Epithelial cell of prostate (primary cell): ENCODE measurements around the gene TUFT1.
"Not testable (repeated sequence)": the region's sequence is repeated elsewhere in the genome, so short reads cannot be mapped to it uniquely, and the experiment has no call there.

ENCODE experiments used
- DNase-seq: peaks from one replicate; pipeline ENCODE4 v3.0.0-alpha.2; 2011; ENCODE audit warnings: low read depth, low spot score
- H3K27ac ChIP-seq: fragments of 450-650 bp; 2 replicates; pipeline ENCODE4 v1.5.1; 2017; ENCODE audit warnings: mild to moderate bottlenecking

The TUFT1 gene

DNA sequence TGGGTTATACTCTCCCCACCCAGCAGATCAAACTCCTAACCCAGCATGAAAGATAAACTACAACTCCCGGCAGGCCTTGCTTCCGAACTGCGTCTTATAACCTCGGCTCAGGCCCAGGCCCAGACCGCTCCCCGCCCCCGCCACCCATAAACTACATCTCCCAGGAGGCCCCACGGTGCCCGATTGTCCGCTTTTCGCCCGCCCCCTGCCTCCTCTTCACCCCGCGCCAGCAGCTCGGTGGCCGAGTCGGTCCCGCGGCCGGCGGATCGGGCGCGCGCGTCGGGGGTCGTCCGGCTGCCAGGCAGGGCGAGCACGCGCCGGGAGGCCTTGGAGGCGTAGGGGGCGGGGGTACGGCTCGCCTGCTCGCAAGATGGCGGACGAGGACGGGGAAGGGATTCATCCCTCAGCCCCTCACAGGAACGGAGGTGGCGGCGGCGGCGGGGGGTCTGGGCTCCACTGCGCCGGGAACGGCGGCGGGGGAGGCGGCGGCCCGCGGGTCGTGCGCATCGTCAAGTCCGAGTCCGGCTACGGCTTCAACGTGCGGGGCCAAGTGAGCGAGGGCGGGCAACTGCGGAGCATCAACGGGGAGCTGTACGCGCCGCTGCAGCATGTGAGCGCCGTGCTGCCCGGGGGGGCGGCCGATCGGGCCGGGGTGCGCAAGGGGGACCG is 71.9 kb downstream of the TUFT1 start, which contains the start of gene SNX27:
Gene SNX27, plus strand, starts transcription at position 219 of the 669 bp plus-strand sequence. Its CDS starts 152 bp downstream, at position 371.
- H3K27ac ChIP-seq = peak within 1 kb of the TSS; percentile 74
- DNase-seq = peak; percentile 37

DNA sequence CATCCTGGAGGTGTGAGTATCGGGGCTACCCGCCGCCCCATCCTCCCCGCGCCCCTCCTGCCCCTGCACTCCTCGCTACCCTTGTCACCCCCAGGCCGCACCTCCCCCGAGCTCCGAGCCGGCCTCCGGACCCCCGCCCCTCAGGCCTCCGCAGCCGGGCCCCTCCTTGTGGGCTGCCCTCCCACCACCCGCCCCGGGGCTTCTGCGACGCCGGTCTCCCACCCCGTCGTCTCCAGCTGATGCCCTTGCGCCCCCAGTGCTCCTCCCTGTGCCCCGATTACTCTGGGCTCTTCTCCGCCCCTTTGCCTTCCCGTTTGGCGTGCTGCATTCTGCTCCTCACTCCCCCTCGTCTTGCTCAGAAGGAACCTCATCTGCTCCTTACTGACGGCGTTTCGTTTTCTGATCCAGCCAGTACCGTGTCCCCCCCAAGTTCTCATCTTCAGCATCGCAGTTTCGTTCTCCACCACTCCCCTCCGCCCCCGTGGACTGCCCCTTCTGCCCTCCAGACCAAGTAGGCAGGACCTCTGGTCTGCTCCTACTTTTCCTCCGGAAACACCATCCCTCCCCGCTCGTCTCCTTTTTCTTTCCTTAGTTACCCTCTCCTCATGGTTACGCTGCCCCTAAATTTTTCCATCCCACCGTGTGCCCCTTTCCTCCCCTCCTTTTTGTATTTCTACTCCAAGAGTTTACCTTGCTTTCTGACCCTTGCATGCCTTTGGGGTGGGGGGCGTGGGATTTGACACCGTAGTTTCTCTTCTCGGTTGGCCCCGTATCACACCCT is 72.6 kb downstream of the TUFT1 start:
- no peak overlapping the region for H3K27ac ChIP-seq
- DNase-seq = no peak

DNA sequence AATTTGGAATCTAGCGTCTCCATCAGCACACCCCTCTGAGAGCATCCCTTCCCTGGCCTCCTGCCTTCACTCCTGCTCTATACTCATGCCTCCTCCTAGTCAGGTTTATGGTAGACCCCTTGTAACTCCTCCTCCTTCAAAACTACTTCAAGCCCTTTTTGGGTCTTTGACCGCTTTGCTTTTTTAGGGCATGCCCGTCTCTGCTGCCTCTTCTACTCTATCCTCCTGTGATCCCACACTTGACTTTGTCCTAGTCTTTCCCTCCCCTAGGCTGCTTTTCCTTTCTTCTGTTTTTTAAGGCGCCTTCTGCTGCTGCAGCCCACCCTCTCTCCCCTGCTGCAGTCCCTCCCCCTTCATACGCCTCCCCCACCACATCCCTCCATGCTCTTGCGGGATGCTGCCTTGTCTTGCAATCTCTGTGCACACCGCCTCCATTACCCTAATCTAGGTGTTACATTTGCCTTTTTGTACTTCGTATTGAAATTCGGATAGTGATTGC is 73.2 kb downstream of the TUFT1 start:
- H3K27ac ChIP-seq = no peak overlapping the region
- DNase-seq = no peak

DNA sequence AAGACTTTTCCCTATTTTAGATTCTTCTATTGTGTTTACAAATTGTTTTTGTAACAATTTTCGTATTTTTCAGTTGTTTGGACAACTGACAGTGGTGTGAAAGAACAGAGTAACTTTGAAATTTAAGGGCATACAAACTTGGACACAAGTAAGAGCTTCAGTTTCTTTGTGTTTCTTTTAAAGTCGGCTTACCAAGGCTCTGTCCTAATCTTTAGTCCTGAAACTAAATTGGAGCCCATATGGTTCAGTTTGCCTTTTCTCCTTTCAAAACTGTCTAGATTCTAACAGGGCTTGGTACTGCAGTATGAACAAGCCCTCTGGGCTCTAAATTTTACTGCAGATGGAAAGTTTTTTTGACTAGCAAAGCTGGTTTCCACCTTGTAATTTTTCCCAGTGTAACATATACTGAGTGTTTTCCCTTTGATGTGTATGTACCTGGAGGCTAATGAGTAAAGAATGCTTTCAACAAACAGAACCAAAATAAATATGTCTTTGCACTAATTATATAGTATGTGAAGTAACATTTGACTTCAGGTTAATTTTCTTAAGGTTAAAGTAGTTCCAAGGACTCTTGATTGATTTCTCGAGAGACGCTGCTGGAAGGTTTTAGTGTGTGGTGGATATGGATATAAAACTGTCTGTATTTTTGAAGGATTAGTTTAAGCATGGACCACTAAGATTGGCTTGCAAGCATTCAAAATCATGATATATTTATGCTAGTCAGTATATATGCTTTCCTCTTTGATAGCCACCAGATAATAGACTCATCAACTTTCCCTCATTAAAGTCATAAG is 75.8 kb downstream of the TUFT1 start:
- peak overlapping the region; percentile 35 for H3K27ac ChIP-seq
- no peak for DNase-seq

DNA sequence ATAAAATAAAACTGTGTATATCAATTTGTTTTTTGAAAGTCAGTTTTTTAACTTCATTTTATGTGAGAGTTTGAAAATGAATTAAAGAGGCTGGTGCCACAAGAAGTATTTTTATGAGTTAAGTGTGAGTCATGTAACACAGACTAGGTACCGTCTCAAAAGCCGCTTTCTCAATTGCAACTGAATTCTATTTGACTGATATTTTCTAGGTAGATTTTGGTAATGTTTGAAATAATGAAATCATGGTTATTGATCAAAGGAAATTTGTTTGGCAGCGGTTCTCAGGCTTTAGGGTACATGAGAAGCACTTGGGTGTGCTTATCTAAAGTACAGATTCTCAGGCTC is 76.4 kb downstream of the TUFT1 start:
- DNase-seq = no peak
- peak overlapping the region; percentile 35 for H3K27ac ChIP-seq

DNA sequence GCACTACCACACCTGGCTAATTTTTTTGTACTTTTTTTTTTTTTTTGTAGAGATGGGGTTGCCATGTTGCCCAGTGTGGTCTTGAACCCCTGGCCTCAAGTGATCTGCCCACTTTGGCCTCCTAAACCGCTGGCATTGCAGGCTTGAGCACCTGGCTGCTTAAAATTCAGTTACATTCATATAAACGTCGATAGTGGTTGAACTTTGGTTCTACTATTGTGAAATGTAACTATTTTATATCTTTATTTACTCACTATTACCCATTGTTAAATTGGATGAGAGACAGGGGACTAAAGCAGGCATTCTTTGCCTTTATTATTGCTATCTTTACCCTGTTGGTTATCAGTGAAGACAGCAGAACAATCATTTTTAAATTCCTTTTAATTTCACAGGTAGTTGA is 77.9 kb downstream of the TUFT1 start:
- DNase-seq = no peak
- H3K27ac ChIP-seq = no peak overlapping the region

DNA sequence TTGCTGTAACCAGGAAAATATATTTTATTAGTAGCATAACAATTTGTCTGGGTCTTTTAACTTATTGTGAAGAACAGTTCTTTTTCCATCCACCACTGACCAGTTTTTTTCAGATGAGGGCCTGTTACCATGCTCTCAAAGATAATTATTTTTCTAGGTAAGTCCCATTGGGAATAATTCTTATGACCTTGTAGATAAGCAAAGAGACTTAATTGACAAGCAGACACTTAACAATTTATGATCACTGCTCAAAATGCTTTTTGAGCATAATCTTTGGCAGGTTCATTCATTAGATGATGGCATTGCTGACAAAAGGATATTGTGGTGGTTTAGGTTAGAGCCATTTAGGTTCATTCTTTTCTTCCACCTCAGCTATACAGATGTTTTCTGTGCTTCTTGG is 78.4 kb downstream of the TUFT1 start:
- no peak for DNase-seq
- no peak overlapping the region for H3K27ac ChIP-seq

DNA sequence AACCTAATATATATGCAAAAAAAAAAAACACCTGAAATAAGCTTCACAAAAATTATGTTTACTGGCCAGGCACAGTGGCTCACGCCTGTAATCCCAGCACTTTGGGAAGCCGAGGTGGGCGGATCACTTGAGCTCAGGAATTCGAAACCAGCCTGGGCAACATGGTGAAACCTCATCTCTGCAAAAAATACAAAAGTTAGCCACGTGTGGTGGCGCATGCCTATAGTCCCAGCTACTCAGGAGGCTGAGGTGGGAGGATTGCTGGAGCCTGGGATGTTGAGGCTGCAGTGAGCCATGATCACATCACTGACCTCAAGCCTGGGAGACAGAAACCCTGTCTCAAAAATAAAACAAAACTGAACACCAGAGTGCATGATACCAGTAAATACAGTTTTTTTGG is 78.9 kb downstream of the TUFT1 start:
- not testable (repeated sequence) for DNase-seq, H3K27ac ChIP-seq

DNA sequence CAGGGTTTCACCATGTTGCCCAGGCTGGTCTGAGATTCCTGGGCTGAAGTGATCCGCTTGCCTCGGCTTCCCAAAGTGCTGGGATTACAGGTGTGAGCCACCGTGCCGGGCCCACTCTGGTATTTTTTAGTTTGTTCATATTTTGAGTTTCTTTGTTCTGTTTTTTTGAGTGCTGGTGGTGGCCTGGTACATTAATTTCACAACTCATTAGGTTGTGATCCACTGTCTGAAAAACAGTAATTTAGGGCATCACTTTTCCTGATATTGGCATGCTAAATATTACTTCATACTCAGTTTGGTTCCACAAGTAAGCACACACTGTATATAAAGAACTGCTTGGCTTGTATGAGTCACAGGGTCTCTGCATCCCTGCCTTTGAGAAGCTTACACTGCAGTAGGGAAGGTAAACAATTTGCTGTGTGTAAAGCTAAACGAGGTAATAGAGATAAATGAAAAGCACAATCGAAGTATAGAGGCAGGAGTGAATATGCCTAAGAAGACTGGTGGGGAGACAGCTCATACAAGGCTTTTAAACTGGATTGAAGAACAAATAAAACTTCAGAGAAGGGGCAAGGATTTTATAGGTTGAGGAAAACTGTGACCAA is 79.5 kb downstream of the TUFT1 start:
- no peak for DNase-seq
- H3K27ac ChIP-seq = no peak overlapping the region

DNA sequence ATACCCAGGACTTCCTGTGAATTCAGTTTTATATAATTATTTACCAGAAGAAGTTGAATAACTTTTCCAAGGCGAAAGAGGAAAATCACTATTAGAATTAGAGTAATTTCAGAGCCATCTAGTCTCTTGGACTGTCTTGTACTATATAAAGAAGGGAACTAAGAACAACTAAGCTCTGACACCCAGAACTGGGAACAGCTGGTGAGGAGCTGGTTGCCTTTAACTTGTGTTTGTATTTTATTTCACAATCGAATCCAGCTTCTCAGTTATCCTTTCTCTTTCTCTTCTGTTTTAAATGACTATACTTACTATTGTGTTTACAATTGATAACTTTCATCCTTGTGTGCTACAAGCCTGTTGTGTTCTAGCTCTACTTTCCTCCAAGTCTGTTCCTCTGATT is 80.2 kb downstream of the TUFT1 start:
- no peak for DNase-seq
- H3K27ac ChIP-seq = no peak overlapping the region

DNA sequence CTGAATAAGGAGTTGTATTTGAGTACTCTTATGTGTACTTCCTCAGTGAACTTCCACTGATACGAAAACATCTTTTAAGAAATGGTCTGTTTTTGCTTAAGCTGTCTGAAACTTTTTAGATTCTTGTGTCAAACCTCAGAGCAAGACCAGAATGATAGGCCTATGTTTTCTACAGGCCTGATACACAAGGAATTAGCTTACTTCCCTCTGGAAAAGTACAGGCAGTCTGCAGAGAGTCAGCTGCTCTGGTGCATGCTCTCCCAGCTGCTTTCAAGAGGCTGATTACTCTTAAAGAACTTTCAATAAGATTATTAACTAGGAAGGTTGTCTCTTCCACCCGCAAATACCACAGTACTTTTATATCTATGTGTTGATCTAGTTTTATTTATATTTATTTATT is 81.2 kb downstream of the TUFT1 start:
- DNase-seq = no peak
- H3K27ac ChIP-seq = no peak overlapping the region

DNA sequence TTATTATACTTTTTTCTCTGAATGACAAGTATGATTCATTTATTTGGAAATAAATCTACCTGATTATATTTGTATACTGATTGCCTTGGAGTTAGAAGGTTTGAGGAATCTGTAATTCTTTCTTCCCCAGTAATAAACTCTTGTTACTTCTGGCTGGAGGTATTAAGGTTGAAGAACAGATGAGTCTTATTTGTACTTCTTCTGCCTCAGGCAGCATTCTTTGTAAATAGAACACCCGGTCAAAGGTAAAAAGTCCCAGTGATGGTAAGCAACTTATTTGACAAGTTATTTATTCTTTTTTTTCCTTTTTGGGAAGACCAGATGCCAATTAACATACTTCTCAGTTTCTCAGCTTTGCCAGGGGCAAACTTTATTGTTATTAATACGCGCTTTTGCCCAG is 84.7 kb downstream of the TUFT1 start:
- no peak for DNase-seq
- no peak overlapping the region for H3K27ac ChIP-seq

DNA sequence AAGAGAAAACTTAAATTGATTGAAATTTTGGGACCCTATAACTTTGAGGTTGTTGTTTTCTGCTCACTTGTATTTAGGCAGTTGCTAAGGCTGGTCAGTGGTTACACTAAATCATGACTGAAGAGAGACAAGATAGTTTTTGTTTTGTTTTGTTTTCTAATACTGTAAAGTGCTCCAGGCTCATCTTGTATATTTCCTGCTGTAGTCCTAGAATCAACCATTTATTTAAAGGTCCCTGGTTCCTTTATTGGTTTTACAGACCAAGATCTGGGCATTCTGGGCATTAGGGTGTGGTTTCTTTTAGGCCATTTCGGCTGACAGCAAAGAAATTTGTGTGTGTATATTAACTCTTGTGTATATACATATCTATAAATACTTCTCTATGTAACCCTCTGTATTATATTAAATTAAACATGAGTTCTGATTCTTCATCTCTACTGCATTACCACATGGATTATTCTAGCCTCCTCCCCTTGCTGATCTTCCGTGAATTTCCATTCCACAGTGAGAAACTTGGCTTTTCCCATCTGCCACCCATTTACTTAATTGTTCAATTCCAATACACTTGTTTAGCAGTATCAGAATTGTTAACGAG is 86.7 kb downstream of the TUFT1 start:
- no peak for DNase-seq

DNA sequence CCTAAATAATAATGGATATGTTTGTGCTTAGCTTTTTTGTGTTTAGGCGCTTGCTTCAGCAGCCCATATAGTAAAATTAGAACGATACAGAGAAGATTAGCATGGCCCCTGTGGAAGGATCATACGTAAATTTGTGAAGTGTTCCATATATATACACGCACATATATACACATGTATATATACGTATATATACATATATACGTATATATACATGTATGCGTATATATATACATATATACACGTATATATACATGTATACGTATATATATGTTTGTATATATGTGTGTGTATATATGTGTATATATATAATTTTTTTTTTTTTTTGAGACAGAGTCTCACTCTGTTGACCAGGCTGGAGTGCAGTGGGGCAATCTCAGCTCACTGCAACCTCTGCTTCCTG is 89.2 kb downstream of the TUFT1 start:
- H3K27ac ChIP-seq = no peak overlapping the region
- no peak for DNase-seq

More for the DNA sequence above, 86.7 kb downstream of the TUFT1 start:
- no peak overlapping the region for H3K27ac ChIP-seq
